Stimulated activated CD4-positive, alpha-beta T cell treated with anti-CD3 and anti-CD28 coated beads, Interleukin-1b, Interleukin-23, amount 100 ng/mL, for 24 hours (primary cell): Measurements from ENCODE around the gene DDX39B.
"Not testable (repeated sequence)": the region's sequence is repeated elsewhere in the genome, so short reads cannot be mapped to it uniquely, and the experiment has no call there.

ENCODE experiments used
- DNase-seq, 4 experiments: peaks; one replicate each; pipeline ENCODE4 v3.0.0-alpha.2; 2020; ENCODE audit warnings: low read depth in 4 of 4, low spot score in 1 of 4

The DDX39B gene

DNA sequence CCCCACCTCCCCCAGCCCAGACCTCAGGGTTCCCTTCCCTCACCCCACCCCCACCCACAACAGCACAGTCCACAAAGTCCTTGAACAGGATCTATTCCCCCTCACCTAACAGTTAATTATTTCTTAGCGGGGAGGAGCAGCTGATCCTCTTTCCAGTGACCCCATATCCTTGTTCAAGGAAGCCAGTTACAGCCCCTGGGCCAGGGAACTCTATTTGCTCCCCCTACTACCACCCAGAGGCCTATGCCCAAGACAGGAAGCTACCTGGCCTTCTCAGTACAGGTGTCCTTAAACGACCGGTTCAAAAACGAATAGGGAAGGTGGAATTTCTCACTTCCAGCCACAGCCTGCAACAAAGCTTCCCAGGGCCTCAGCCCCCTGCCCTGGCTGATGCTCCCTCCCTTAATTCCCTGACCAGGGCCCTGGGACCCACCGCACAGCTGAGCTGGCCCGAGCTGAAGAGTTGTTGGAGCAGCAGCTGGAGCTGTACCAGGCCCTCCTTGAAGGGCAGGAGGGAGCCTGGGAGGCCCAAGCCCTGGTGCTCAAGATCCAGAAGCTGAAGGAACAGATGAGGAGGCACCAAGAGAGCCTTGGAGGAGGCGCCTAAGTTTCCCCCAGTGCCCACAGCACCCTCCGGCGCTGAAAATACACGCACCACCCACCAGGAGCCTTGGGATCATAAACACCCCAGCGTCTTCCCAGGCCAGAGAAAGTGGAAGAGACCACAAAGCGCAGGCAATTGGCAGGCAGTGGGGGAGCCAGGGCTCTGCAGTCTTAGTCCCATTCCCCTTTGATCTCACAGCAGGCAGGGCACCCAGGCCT, 12.3 kb downstream of the DDX39B start:
- DNase-seq, result no peak

DNA sequence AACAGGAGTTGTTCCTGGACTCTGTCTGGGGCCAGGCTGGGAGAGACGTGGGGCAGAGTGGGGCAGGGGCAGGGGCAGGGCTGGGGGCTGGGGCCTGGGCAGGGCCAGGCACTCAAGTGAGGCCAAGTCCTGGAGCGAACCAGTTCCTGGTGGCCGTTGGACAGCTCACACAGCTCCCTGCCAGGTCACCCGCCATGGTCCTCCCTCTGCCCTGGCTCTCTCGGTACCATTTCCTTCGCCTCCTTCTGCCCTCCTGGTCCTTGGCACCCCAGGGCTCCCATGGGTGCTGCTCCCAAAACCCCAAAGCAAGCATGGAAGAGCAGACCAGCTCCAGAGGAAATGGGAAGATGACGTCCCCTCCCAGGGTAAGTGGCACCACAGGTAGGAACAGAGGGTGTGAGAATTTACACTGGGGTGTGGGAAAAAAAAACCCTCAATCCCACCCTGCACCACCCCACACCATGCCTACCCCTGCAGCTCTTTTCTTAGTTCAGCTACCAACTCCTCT, 12.9 kb downstream of the DDX39B start, which contains the start of gene MCCD1:
MCCD1 (plus strand) TSS at position 142 of the 508 bp plus-strand sequence; CDS start at position 195, 53 bp downstream.
- DNase-seq, result no peak

DNA sequence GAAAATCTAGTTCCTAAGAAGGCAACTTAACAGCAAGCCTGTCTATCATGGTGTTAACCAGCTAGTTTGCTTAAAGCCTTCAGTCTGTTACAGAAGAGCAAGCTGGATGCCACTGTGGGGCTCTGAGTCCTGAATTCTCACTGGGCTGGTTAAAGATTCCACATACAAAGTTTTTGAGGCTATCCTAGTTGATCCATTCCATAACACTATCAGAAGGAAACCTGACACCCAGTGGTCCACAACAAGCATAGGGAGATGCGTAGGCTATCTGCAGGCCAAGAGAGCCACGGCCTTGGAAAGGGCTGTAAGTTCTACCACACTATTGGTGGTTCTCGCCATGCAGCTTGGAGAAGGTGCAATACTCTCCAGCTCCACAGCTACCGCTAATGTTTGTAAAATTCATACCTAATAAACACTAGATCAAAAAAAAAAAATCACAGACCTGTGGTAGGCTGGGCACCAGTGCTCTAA, 13.5 kb downstream of the DDX39B start:
- DNase-seq, result no peak

DNA sequence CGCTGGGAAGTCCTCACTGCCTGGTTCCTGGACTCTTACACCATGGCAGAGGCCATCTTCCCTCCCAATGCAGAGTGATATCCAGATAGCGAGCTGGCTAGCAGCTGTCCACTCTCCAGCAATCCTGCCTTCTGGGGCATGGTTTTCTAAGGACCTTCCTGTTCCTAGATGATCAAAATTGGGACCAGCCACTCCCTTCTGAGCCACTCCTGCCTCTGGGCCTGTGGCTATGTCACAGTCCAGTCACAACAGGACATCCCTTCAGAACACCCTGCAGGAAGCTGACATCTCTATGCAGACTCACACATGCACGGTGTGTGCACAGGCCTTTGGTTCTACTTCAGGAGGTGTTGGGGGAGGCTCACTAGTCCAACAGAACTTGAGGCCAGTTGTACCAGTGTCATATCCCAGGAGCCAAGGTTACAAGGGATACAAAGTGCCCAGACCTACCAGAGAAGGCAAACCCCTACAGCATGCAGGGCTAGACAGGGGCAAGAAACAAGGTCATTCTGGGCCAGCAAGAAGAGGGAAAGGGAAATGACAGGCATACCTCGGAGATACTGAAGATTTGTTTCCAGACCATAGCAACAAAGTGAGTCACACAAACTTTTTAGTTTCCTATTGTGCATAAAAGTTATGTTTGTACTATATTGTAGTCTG, 15.7 kb downstream of the DDX39B start:
- DNase-seq, result no peak

DNA sequence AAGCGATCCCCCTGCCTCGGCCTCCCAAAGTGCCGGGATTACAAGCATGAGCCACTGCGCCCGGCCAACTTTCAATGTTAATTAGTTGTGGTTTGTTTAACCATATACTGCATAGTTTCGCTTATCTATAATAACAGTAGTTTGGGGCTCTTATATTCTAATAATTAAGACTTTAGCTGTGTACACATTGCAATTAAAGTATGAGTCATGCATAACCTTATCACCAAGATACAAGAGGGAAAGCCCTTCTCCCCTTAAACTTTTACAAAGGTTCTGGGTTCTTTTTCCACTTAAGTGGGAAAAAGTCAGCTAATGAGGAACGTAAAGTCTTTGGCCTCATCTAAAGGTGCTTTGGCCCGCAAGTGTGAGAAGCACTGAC, 16.3 kb downstream of the DDX39B start:
- no peak for DNase-seq

DNA sequence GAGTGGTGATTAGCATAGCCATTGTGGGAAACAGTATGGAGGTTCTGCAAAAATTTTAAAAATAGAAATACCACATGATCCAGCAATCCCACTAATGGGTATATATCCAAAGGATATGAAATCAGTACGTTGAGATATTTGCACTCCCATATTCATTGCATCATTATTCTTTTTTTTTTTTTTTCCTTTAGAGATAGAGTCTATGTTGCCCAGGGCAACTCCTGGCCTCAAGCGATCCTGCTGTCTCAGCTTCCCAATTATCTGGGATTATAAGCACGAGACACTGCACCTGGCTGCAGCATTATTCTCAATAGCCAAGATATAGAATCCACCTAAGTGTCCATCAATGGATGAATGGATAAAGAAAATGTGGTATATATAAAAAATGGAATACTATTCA, 20.0 kb downstream of the DDX39B start:
- no peak for DNase-seq

DNA sequence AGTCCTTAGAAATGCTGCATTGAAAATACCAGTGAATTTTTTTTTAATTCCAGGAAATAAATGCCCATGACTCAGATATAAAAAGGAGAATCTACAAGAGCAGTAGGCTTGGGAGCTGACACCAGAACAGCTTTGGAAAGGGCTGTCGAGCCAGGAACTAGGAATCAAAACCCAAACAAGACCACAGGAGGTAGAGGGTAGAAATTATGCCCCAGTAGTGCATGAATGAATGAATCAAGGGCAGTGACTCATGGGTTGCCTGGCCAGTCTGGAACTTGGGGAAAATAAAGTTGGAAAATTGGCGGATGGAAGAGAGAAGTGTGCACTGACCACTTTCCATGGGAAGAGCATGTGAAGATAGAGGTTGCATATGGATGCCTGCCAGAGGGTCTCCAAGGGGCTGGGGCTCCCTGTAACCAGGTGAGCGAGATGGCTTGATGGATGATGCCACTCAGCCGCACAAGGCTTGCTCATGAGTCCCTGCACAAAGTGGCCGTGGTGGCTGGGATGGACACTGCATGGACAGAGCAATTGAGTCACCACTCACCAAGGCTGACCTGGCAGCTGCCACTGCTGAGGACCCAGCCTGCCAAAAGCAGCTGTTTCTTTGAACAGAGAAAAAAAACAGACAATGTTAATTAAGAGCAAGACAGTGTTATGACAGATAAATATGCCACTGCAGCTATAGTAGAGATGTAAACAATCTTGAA, 28.2 kb downstream of the DDX39B start:
- no peak for DNase-seq

DNA sequence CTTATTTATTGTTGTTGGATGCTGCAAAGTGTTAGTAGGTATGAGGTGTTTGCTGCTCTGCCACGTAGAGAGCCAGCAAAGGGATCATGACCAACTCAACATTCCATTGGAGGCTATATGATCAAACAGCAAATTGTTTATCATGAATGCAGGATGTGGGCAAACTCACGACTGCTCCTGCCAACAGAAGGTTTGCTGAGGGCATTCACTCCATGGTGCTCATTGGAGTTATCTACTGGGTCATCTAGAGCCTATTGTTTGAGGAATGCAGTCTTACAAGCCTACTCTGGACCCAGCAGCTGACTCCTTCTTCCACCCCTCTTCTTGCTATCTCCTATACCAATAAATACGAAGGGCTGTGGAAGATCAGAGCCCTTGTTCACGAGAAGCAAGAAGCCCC, 31.8 kb downstream of the DDX39B start:
- DNase-seq, result no peak

DNA sequence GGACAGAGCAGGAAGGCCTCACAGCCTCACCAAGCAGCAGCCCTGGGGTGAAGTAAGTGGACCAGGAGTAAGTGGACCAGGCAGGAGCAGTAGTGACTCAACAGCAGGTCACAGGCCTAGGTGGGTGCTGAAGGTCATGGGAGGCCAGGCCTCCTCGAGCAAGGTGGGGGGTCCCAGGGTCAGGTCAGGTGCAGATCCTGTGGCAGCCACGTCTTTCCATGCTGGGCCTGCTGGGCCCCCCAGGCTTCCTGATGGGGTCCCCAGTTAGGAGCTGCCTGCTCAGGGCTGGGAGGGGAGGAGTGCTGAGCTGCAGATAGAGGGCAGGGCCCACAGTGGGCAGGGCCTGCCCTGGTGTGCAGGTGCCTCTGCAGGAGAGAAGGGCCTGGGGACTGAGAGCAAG, 32.8 kb downstream of the DDX39B start:
- DNase-seq, result not testable (repeated sequence)

DNA sequence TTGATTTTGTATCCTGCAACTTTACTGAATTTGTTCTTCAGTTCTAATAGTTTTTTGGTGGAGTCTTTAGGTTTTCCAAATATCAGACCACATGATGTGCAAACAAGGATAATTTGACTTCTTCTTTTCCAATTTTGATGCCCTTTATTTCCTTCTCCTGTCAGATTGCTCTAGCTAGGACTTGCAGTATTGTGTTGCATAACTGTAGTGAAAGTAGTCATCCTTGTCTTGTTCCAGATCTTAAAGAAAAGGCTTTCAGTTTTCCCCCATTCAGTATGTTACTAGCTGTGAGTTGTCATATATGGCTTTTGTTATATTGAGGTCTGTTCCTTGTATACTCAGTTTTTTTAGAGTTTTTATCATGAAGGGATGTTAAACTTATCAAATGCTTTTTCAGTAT, 39.2 kb downstream of the DDX39B start:
- no peak for DNase-seq

DNA sequence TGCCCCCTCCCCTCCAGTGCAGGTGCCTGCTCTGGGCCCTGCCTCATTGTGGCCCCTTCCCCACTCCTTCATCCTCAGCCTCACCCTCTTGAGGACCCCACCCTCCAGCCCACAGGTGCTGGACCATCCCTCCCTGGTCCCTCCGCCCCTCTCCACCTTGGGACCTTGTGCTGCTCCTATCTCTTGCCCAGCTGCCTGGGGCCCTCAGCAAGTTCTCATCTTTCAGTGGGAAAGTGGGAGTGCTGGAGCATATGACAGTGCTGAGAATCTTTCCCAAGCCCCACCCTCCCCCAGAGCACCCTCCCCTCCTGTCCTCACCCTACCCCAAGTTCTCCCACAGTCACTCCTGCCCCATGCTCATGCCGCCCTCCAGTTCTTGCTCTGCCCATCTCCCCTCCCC, 42.2 kb downstream of the DDX39B start:
- not testable (repeated sequence) for DNase-seq

DNA sequence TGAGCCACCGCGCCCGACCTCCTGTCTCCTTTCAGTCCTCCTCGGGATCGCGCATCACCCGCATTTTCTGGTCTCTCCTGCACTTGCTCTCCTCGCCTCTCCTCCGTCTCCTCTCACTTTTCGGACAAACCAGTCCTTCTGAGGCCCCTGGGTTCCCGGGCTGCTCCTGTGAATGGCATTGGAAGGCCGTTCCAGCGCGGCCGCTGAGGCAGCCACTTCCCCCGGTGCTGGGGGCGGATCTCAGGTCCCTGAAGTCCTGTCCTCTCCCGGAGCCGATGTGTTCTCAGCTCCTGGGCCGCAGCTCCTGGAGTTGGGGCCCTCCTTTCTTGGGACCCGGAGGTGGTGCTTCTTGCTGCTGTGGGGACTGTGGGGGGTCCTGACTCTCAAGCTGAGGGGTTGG, 43.1 kb downstream of the DDX39B start:
- DNase-seq, result no peak

DNA sequence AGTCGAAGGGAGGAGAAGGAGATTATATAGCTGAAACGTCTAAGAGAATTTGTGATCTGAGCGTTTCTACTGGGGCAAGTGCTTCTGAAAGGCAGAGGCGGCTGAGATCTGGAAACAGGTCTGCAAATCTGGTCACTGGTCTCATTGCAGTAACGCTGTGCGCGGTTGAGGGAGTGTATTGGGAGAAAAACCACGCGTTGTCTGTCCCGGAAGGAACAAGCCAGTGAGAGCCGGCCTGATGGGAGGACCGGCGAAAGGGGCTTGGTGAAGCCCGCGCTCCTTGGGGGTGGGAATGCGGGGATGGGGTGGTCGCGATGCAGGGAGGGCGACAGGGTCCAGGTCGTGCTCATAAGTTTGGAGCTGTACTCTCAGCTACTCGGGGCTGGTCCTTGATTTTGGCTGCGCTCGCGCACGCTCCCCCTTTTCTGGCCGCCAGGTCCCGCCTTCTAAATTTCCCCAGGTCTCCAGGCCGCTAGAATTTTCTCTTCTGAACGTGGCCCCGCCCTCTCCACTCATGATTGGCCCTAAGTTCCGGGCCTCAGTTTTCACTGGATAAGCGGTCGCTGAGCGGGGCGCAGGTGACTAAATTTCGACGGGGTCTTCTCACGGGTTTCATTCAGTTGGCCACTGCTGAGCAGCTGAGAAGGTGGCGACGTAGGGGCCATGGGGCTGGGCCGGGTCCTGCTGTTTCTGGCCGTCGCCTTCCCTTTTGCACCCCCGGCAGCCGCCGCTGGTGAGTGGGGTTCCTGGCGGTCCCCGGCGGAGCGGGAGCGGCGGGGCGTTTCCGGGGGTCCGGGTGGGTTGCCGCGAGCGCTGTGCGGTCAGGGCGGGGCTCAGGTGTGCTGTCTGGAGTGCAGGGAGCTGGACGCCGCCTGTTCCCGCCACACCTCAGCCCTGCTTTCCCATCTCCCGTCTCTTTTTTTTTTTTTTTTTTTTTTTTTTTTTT, 44.0 kb downstream of the DDX39B start, which contains the start of gene MICB:
MICB (plus strand) TSS at position 615 of the 946 bp plus-strand sequence; CDS start at position 664, 49 bp downstream.
- peak; percentile 66 to 84 (median 71) for DNase-seq

DNA sequence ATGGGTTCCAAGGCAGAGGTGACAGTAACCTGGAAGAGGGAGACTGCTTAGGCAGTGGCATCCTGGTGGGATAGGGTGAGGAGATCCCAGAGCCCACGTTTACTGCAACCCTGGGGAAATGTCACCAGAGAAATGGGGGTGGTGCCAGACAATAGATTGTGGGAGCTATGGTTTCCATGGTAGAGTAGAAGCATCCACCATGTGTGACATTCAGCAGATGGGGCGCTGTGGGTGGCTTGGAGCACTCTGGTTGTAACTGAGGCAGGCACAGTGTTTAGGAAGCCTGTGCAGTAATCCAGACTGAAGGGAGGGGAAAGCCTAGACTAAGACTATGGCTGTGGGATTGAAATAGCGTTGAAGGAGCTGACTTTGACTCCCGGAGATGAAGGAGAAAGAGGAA, 45.0 kb downstream of the DDX39B start:
- not testable (repeated sequence) for DNase-seq

DNA sequence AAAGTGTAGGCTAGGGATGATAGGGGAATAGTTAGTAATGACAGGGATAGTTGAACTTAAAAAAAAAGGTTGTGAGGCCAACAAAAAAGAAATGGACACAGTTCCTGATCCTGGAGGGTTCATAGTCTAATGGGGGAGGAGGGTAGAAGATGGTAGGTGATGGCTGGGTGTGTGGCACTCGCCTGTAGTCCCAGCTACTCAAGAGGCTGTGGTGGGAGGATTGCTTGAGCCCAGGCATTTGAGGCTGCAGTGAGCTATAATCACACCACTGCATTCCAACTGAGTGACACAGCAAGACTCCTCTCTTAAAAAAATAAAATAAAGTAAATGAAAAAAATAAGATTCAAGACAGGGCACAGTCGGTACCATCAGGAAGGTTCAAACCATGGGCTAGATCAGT, 46.2 kb downstream of the DDX39B start:
- DNase-seq, result no peak

DNA sequence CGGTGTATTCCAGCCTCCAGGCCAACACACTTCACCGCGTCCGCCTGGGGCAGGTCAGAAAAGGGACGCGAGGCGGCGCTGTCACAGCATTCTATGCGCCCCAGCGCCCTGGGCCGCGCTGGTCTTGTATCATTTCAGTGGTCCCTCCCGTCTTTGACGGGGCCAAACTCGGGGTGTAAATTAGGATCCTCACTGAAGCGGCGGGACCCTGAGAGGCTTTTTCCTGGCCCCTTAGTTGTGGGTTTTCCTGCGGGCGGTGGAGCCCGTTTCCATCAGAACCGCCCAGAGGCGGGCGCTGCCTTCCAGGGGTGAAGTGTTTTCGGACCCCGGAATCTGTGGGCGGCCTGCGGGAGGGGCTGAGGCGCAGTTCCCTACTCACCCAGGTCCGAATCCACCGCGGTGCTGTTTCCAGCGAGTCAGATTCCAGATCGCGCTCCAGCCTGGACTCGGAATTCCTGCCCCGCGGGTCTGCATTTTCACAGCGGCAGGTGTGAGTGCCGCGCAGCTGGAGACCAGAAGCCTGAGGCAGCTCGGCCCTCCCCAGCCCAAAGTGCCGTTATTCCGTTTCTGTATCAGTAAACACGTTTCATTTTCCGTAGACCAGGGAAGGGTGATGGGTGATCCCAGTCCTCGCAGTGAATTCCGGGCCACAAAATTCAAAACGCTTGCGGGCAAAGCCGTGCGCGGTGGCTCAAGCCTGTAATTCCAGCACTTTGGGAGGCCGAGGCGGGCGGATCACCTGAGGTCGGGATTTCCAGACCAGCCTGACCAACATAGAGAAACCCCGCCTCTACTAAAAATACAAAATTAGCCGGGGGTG, 47.7 kb downstream of the DDX39B start:
- peak; percentile 52 to 71 (median 65) for DNase-seq

DNA sequence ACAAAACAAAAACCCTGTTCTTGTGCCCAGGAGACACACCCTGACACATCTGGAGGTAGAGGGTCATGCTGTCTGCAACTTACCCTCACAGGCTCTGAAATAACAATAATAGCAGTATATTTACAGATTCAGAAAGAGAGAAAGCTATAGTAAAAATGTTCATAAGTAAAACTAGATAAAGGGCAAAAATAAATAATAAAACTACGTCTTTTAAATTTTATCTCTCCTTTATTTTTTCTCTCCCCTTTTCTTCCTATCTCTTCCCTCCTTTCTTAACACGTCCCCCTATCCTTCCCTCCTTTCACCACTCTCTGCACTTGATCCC, 48.3 kb downstream of the DDX39B start:
- not testable (repeated sequence) for DNase-seq

DNA sequence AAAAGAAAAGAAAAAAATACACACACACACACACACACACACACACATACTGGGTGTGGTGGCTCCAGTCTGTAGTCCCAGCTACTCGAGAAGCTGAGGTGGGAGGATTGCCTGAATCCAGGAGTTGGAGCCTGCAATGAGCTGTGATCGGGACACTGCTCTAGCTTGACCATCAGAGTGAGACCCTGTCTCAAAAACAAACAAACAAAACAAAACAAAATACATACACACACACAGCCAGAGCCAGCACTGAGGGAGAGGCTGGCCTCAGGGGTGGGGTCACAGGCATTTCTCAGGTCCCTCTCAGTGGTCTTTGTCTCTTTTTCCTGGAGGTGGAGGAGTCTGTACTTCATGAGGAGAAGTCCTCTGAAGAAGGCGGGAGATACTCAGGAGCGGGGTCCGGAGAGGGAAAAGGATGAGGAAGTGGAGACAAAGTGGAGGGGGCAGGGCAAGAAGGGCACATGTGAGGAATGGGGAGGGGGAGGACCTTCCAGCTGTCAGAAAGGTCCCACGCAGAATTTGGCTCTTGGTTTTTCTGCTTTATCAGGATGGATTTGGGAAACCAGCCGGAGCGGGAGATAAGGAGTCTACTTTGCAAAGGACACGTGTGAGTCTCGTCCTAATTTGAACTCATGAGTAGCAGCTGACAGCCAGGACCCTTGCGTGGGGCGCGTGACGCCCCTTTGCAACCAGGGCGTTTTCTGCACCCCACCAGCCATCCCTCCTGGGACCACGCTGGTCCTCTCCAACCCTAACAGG, 51.5 kb downstream of the DDX39B start:
- DNase-seq, result no peak

DNA sequence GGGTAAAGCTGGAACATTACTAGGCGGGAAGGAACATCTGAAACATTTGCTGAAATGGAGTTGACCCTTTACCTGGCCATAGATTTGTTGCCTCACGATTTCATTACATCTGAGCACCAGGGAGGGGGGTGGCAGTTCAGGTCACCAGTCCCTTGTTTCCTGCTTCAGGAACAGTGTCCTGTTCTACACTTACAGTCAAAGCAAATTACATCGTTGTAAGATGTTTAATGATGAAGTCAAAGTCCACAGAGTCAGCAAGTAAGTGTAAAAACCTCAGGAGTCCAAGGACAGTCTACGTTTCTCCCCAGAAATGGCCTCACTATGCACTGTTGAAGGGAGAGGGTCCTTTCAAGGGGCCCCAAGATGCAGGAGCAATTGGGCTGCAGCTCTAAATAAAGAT, 52.7 kb downstream of the DDX39B start:
- DNase-seq, result no peak
